Measurements from ENCODE around the gene CHST7.
A peak's percentile ranks its signal among the peaks of the same experiment; 100 is the strongest.

Gene CHST7

GRCh38 chrX:46588263-46588662 lies 14.7 kb downstream of the CHST7 start:
- Histone ChIP-seq H2BK12ac (ENCODE audit: low read length) (no peak overlapping the region), H2AK5ac (ENCODE audit: low read length) (no peak overlapping the region), H4K91ac (ENCODE audit: low read depth, low read length) (no peak overlapping the region), H3K79me1 (ENCODE audit: low read length) (no peaks in the 10 kb centered on the region), H3K9me3 (ENCODE audit: insufficient read depth, low read depth, low read length) (no peaks in the 10 kb centered on the region), H2BK120ac (ENCODE audit: insufficient read depth, low read length, poor library complexity) (no peak overlapping the region), H3K23ac (ENCODE audit: low read length) (no peak overlapping the region), H3K4me2 (ENCODE audit: low read length) (no peak overlapping the region), H3K4me1 (ENCODE audit: control insufficient read depth in 1 of 2, insufficient read depth in 2 of 2, low read length in 2 of 2) (peaks cover 0 to 3% of the 10 kb centered on the region in 2 experiments), H2AFZ (ENCODE audit: insufficient read depth, low read length, poor library complexity) (no peak overlapping the region), H3K27me3 (ENCODE audit: insufficient read depth, low read length) (no peaks in the 10 kb centered on the region), H3K79me2 (ENCODE audit: control insufficient read depth, insufficient read depth, low read length, poor library complexity) (no peaks in the 10 kb centered on the region), H4K12ac (ENCODE audit: low read depth, low read length) (no peak overlapping the region), H3K14ac (ENCODE audit: low read length) (no peak overlapping the region), H3K4me3 (ENCODE audit: low read depth, low read length) (no peak overlapping the region), H3K4ac (ENCODE audit: low read depth, low read length) (no peak overlapping the region), H3K18ac (ENCODE audit: low read length) (no peak overlapping the region), H2BK5ac (ENCODE audit: low read depth, low read length, poor library complexity) (no peak overlapping the region), H3K27ac (ENCODE audit: low read depth, low read length) (no peak overlapping the region), H4K8ac (ENCODE audit: low read depth, low read length) (no peak overlapping the region), H3K9ac (ENCODE audit: low read length) (no peak overlapping the region), H3K36me3 (ENCODE audit: control insufficient read depth in 1 of 2, insufficient read depth in 2 of 2, low read length in 2 of 2) (no peaks in the 10 kb centered on the region)
- peak in 1 of 2 donors; percentile 37 for DNase-seq
- no CpG with 5 or more reads among the region's 4 CpGs for WGBS (ENCODE audit: extremely low coverage, insufficient coverage, insufficient read length)

- Histone ChIP-seq H2BK120ac (ENCODE audit: insufficient read depth, low read length, poor library complexity) (no peak overlapping the region), H2AK5ac (ENCODE audit: low read length) (no peak overlapping the region), H3K27ac (ENCODE audit: low read depth, low read length) (no peak overlapping the region), H4K8ac (ENCODE audit: low read depth, low read length) (no peak overlapping the region), H3K18ac (ENCODE audit: low read length) (no peak overlapping the region), H3K23ac (ENCODE audit: low read length) (no peak overlapping the region), H4K12ac (ENCODE audit: low read depth, low read length) (no peak overlapping the region), H3K9ac (ENCODE audit: low read length) (no peak overlapping the region), H3K79me1 (ENCODE audit: low read length) (no peaks in the 10 kb centered on the region), H4K91ac (ENCODE audit: low read depth, low read length) (no peak overlapping the region), H3K14ac (ENCODE audit: low read length) (no peak overlapping the region), H3K27me3 (ENCODE audit: insufficient read depth, low read length) (no peaks in the 10 kb centered on the region), H3K4ac (ENCODE audit: low read depth, low read length) (no peak overlapping the region), H3K9me3 (ENCODE audit: insufficient read depth, low read depth, low read length) (no peaks in the 10 kb centered on the region), H3K79me2 (ENCODE audit: control insufficient read depth, insufficient read depth, low read length, poor library complexity) (no peaks in the 10 kb centered on the region), H3K36me3 (ENCODE audit: control insufficient read depth in 1 of 2, insufficient read depth in 2 of 2, low read length in 2 of 2) (no peaks in the 10 kb centered on the region), H3K4me2 (ENCODE audit: low read length) (no peak overlapping the region), H3K4me1 (ENCODE audit: control insufficient read depth in 1 of 2, insufficient read depth in 2 of 2, low read length in 2 of 2) (peaks cover 0 to 3% of the 10 kb centered on the region in 2 experiments), H2BK12ac (ENCODE audit: low read length) (no peak overlapping the region), H2BK5ac (ENCODE audit: low read depth, low read length, poor library complexity) (no peak overlapping the region), H2AFZ (ENCODE audit: insufficient read depth, low read length, poor library complexity) (no peak overlapping the region), H3K4me3 (ENCODE audit: low read depth, low read length) (no peak overlapping the region)
- DNase-seq = no peak
- no CpG with 5 or more reads among the region's 7 CpGs for WGBS (ENCODE audit: extremely low coverage, insufficient coverage, insufficient read length)
Measured at GRCh38 chrX:46589977-46590723, 16.6 kb downstream of the CHST7 start.

GRCh38 chrX:46595084-46595483 lies 21.5 kb downstream of the CHST7 start:
- no peak for DNase-seq
- H2BK120ac ChIP-seq (ENCODE audit: insufficient read depth, low read length, poor library complexity) = no peak overlapping the region
- no peak overlapping the region for H3K4ac ChIP-seq (ENCODE audit: low read depth, low read length)

GRCh38 chrX:46597208-46597607 lies 23.6 kb downstream of the CHST7 start:
- H4K91ac ChIP-seq (ENCODE audit: low read depth, low read length) = no peak overlapping the region
- no peak for DNase-seq
- H3K18ac ChIP-seq (ENCODE audit: low read length) = no peak overlapping the region
- H4K12ac ChIP-seq (ENCODE audit: low read depth, low read length) = no peak overlapping the region
- H2BK12ac ChIP-seq (ENCODE audit: low read length) = no peak overlapping the region
- H3K27me3 ChIP-seq (ENCODE audit: insufficient read depth, low read length) = no peaks in the 10 kb centered on the region
- H3K14ac ChIP-seq (ENCODE audit: low read length) = no peak overlapping the region
- no peak overlapping the region for H4K8ac ChIP-seq (ENCODE audit: low read depth, low read length)
- H3K4me2 ChIP-seq (ENCODE audit: low read length) = no peak overlapping the region
- no peaks in the 10 kb centered on the region for H3K36me3 ChIP-seq (ENCODE audit: control insufficient read depth in 1 of 2, insufficient read depth in 2 of 2, low read length in 2 of 2)
- H3K23ac ChIP-seq (ENCODE audit: low read length) = no peak overlapping the region
- no peak overlapping the region for H3K4ac ChIP-seq (ENCODE audit: low read depth, low read length)
- H2AK5ac ChIP-seq (ENCODE audit: low read length) = no peak overlapping the region
- no peak overlapping the region for H3K4me3 ChIP-seq (ENCODE audit: low read depth, low read length)
- no peak overlapping the region for H3K9ac ChIP-seq (ENCODE audit: low read length)
- H3K79me2 ChIP-seq (ENCODE audit: control insufficient read depth, insufficient read depth, low read length, poor library complexity) = no peaks in the 10 kb centered on the region
- no peaks in the 10 kb centered on the region for H3K79me1 ChIP-seq (ENCODE audit: low read length)
- no peak overlapping the region for H3K27ac ChIP-seq (ENCODE audit: low read depth, low read length)
- no peak overlapping the region for H2BK5ac ChIP-seq (ENCODE audit: low read depth, low read length, poor library complexity)
- H3K9me3 ChIP-seq (ENCODE audit: insufficient read depth, low read depth, low read length) = no peaks in the 10 kb centered on the region
- no CpG with 5 or more reads among the region's 8 CpGs for WGBS (ENCODE audit: extremely low coverage, insufficient coverage, insufficient read length)
- H2BK120ac ChIP-seq (ENCODE audit: insufficient read depth, low read length, poor library complexity) = no peak overlapping the region
- H2AFZ ChIP-seq (ENCODE audit: insufficient read depth, low read length, poor library complexity) = no peak overlapping the region
- H3K4me1 ChIP-seq (ENCODE audit: control insufficient read depth in 1 of 2, insufficient read depth in 2 of 2, low read length in 2 of 2) = no peaks in the 10 kb centered on the region

More at GRCh38 chrX:46595084-46595483, 21.5 kb downstream of the CHST7 start:
- Histone ChIP-seq H2BK12ac (ENCODE audit: low read length) (no peak overlapping the region), H3K23ac (ENCODE audit: low read length) (no peak overlapping the region), H3K27ac (ENCODE audit: low read depth, low read length) (no peak overlapping the region), H3K4me2 (ENCODE audit: low read length) (no peak overlapping the region), H3K79me1 (ENCODE audit: low read length) (no peaks in the 10 kb centered on the region), H3K79me2 (ENCODE audit: control insufficient read depth, insufficient read depth, low read length, poor library complexity) (no peaks in the 10 kb centered on the region), H3K4me3 (ENCODE audit: low read depth, low read length) (no peak overlapping the region), H2AFZ (ENCODE audit: insufficient read depth, low read length, poor library complexity) (no peak overlapping the region), H3K36me3 (ENCODE audit: control insufficient read depth in 1 of 2, insufficient read depth in 2 of 2, low read length in 2 of 2) (no peaks in the 10 kb centered on the region), H3K4me1 (ENCODE audit: control insufficient read depth in 1 of 2, insufficient read depth in 2 of 2, low read length in 2 of 2) (no peaks in the 10 kb centered on the region), H3K9ac (ENCODE audit: low read length) (no peak overlapping the region), H2AK5ac (ENCODE audit: low read length) (no peak overlapping the region), H4K91ac (ENCODE audit: low read depth, low read length) (no peak overlapping the region), H4K8ac (ENCODE audit: low read depth, low read length) (no peak overlapping the region), H3K9me3 (ENCODE audit: insufficient read depth, low read depth, low read length) (no peaks in the 10 kb centered on the region), H3K18ac (ENCODE audit: low read length) (no peak overlapping the region), H2BK5ac (ENCODE audit: low read depth, low read length, poor library complexity) (no peak overlapping the region), H3K27me3 (ENCODE audit: insufficient read depth, low read length) (no peaks in the 10 kb centered on the region), H3K14ac (ENCODE audit: low read length) (no peak overlapping the region), H4K12ac (ENCODE audit: low read depth, low read length) (no peak overlapping the region)
- whole genome bisulfite sequencing (ENCODE audit: extremely low coverage, insufficient coverage, insufficient read length) = no CpG with 5 or more reads among the region's 1 CpG

All from trophoblast cell (in vitro differentiated cells and primary cell).